Caki2 (cell line): ENCODE measurements around the gene STRC. TPM values are rescaled to one million over a fixed set of nuclear protein-coding genes. Genes with fewer than 3 reads are reported as not detected.
A peak's percentile ranks its signal among the peaks of the same experiment; 100 is the strongest.
"Not testable (repeated sequence)": the region's sequence is repeated elsewhere in the genome, so short reads cannot be mapped to it uniquely, and the experiment has no call there.

Experiments used
- DNase-seq: peaks from one replicate; pipeline ENCODE4 v3.0.0-alpha.2; 2015; ENCODE audit warnings: low read depth
- in situ Hi-C: cut with HindIII; loops from 2 replicates; pipeline ENCODE4 v1.10.0; 2016; ENCODE audit warnings: low sequenced_read_pairs, low pct_unique_long_range_greater_than_20kb, mixed read lengths
- total RNA-seq: library from RNA; depleted of rRNA; stranded (reverse); fragments of >200 nt; shearing (Covaris generic); gene quantifications from 2 replicates; pipeline ENCODE4 v1.2.3, GENCODE V29; 2014; ENCODE audit warnings: low replicate concordance; rRNA removed

Gene STRC
- not detected in 2 replicates for total RNA-seq

GRCh38 chr15:43618700-43619099, at the start of gene STRC:
STRC (minus strand) TSS chr15:43618800; CDS start chr15:43618722, 78 bp downstream.
- DNase-seq, in situ Hi-C loops: not testable (repeated sequence)

GRCh38 chr15:43666177-43666576, 47.6 kb upstream of the STRC start:
- in situ Hi-C loops, DNase-seq: not testable (repeated sequence)

- in situ Hi-C loops, result not testable (repeated sequence)
Observed at GRCh38 chr15:43663333-43663732, 44.7 kb upstream of the STRC start.

DNA sequence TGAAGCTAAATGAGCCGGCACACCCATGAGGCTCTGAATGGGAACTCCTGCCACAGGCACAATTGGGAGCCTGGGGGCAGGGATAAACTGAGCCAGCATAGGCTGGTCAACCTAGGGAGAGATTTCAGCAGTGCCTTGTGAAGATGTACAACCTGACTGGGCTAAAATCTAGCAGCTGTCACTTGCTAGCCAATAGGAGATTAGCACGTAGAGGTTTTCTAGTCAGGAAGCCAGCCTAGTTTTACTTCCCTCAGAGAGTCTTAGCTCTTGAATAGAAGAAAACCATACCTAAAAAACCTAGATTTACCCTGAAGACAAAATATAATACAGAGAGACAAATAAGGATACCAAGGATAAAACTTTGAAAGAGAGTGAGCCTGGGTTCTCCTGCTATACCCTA, 43.7 kb upstream of the STRC start:
- DNase-seq, in situ Hi-C loops: not testable (repeated sequence)

More at GRCh38 chr15:43663333-43663732, 44.7 kb upstream of the STRC start:
- not testable (repeated sequence) for DNase-seq

DNA sequence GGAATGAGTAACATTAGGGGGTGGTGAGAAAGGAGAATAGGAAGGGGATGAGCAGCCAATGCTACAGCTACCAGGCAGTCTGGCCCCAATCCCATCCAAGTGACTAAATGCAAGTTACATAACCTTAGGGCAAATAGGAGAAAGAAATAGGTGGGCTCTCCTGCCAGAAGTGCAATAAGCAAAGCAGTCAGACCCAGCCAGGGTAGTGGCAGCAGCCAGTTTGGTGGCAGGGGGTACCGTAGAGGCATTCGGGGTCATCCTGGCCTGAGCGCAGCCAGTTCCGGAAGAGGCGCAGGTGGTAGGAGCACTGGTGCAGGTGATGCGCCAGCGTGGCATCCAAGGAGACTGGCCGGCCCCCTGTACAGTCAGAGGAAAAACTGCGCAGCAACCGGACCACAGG, 41.1 kb upstream of the STRC start:
- in situ Hi-C loops, DNase-seq: not testable (repeated sequence)

DNA sequence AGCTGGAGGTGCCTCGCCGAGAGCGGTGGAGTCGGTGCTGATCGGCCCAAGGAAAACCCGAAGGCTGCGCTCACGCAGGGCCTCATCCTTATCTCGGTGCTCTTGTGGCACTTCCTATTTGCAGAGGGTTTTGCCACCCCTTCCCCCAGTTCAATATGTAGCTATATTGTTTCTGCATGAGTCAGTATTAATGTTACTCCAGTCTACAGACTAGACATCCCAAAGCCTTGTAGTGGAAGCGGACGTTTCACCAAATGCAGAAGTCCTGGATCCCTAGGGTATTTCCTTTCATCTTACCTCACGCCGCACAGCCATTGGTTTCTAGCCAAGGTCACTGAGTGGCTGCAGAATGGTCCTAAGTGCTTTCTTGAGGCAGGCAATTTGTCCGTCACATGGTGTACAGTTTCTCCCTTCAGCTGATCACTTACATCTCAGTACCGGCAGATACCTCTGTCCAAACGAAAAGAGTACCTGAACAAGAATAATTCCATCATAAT, 30.9 kb upstream of the STRC start:
- in situ Hi-C loops, DNase-seq: not testable (repeated sequence)

DNA sequence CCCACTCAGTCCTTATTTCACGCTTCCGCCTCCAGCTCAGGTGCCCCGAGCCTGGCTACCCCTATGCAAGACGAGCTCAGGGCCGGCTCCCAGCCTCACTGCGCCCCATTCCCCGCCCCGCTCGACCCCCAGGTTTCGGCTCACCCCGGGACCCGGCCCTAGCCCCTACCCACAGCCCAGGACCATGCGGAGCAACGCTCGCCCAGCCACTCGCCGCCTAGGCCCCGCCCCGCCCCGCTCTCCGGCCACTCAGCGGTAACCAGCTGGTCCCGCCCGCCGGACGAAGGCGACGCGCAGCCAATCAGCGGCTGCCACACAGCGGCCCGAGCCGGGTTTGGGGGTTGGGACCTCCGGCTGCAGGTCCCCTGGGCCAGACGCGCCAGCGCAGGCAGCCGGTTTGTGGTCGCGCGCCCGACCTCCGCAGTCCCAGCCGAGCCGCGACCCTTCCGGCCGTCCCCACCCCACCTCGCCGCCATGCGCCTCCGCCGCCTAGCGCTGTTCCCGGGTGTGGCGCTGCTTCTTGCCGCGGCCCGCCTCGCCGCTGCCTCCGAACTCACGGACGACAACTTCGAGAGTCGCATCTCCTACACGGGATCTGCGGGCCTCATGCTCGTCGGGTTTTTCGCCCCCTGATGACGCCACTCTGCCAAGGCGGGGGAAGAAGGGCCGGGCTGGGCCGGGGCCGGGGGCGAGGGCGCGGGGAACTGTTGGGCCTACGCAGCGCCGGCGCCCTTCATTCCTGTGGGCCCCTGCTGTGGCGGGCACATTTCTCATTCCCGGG, 30.2 kb upstream of the STRC start, which contains the start of gene CATSPER2:
Gene CATSPER2 (minus strand): TSS at position 196 of the 781 bp plus-strand sequence. CDS start 783 bp downstream, outside the sequence.
- in situ Hi-C loops, result no loop called here
- no peak for DNase-seq

GRCh38 chr15:43638464-43639204, 20.0 kb upstream of the STRC start:
- in situ Hi-C loops, result not testable (repeated sequence)

GRCh38 chr15:43626937-43627336, 8.3 kb upstream of the STRC start:
- in situ Hi-C loops, DNase-seq: not testable (repeated sequence)

More at GRCh38 chr15:43638464-43639204, 20.0 kb upstream of the STRC start:
- DNase-seq, result not testable (repeated sequence)

DNA sequence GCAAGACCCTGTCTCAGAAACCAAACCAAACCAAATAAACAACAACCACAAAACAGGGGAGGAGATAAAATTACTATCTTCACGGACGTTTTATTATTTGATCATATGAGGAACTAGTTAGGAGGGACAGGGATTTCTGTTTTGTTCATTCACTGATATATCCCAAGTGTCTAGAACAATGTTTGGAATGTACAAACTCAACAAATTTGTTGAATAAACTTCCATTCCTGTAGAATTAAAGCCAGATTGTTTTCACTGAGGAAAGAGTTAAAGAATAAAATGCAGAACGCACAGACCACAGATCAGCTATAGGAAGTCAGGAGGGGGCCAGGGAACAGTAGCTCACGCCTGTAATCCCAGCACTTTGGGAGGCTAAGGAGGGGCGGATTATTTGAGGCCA, 6.5 kb upstream of the STRC start:
- DNase-seq, result no peak
- in situ Hi-C loops, result no loop called here

DNA sequence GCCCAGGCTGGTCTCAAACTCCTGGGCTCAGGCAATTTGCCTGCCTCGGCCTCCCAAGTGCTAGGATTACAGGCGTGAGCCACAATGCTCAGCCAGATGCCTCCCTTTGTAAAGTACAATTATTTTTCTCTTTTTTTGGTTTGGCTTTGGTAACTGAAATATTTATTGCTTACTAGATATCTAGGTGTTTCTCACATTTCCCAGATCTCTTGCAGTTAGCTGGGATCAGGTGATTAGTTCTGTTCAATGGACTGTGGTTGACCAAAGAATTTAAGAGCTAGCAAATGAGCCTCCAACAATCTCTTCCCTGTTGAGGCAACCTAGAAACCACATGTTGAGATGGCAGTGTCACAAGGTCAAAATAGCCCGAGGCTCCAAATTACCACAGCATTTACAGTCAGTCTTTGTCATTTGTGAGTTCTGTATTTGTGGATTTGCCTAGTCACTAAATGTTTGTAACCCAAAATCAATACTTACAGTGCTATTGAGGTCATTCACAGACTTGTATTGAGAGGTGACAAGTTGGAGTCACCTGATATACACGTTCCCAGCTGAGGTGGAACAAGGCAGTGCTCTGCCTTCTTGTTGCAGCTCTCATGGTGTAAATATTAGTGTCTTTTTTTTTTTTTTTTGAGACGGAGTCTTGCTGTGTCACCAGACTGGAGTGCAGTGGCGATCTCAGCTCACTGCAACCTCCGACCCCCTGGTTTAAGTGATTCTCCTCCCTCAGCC, 3.6 kb upstream of the STRC start:
- in situ Hi-C loops, result not testable (repeated sequence)
- peak; percentile 66 for DNase-seq

- DNase-seq, in situ Hi-C loops: not testable (repeated sequence)
Observed at GRCh38 chr15:43617750-43618149, 850 bp downstream of the STRC start.

DNA sequence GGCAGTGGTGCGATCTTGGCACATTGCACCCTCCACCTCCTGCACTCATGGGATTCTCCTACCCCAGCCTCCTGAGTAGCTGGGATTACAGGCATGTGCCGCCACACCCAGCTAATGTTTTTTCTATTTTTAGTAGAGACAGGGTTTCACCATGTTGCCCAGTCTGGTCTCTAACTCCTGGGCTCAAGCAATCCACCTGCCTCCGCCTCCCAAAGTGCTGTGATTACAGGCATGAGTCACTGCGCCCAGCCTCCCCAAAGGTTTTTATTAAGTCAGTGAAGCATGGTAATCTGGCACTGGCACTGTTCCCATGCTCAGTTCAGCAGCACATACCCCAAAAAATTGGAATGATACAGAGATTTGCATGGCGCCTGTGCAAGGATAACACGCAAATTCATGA, 16.4 kb downstream of the STRC start:
- DNase-seq, result peak; percentile 67
- in situ Hi-C loops, result not testable (repeated sequence)

DNA sequence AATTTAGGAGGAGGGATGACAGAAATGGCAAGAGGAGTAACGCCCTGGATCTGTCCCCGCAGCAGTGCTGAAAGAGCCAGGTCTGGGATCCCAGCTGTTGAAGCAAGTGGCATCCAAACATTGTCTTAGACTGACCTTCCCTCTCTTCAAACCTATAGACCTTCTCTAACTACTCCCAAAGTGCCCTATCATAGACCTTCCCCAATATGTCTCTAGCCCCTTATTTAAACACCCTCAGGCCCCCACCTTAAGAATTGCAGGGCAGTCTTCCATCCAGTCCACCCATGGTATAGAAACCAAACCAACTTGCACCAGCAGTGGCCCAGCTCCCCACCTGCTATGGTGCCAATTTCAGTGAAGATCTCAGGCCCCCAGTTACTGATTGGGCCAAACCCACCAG, 18.4 kb downstream of the STRC start:
- in situ Hi-C loops, DNase-seq: not testable (repeated sequence)

DNA sequence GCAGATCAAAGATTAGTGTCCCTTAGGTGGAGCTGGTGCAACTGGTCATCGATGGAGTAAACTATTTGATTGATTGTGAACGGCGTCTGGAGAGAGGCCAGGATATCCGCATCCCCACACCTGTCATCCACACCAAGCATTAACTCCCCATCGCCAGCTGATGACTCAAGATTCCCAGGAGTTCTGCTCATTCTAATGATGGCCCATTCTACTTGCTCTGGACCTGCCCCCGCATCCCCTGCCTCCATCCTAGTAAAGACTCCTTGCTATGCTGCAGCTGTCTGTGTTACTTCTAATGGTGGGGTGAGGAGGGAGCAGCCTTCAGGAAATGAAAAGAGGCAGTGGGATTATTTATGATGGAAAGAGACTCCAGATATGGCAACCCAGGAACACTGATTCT, 19.5 kb downstream of the STRC start:
- in situ Hi-C loops, DNase-seq: not testable (repeated sequence)

DNA sequence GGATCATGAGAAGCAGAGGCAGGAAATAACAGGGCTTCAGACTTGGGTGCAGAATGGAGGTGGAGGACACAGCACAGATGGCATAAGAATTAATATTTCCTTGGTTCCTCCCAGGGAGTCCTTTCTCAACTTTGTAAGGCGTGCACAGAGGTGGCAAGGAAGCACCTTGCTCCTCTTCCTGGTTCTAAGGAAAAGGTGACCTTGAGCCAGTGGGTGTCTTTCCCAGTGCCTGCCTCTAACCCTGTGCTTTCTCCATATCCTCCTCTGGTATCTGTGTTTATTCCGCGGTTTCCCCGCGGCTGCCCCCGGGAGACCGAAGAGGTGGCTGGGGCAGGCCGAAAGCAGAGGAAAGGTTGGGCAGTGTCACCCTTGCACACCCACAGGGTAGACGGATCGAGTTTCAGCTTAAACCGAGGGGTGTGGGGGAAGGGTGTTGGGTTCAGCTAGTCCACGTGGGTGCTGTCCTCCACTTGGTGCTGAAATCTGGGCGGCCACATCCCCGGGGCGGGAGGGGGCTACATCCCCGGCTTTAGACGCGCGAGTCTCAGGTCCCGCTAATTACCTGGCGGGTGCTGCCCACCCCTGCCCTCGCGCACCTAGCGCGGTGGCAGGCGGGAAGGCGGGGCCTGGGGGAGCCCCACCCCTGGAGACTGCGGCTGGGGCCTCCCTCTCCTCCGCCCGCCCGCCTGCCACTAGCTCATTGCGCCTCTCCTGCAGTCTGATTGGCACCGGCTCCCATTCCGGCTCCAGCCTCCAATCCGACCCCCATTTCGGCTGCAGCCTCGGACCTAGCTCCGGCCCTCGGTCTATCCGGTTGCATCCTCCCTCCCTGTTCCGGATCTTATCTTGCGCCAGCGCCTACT, 25.0 kb downstream of the STRC start, which contains the start of gene CKMT1B:
Gene CKMT1B (plus strand): TSS at position 700 of the 863 bp plus-strand sequence. CDS start 192 bp downstream, outside the sequence.
- DNase-seq, in situ Hi-C loops: not testable (repeated sequence)

GRCh38 chr15:43592841-43593240, 25.8 kb downstream of the STRC start:
- in situ Hi-C loops, DNase-seq: not testable (repeated sequence)
